Skeletal muscle satellite cell (primary cell): ENCODE data around the gene HSP90B1.
A peak's percentile ranks its signal among the peaks of the same experiment; 100 is the strongest.

ENCODE experiments used
- H3K27me3 ChIP-seq: 2 replicates; pipeline ENCODE4 v1.7.0; 2013; ENCODE audit warnings: low read length; ENCODE audit not compliant: control insufficient read depth, insufficient read depth
- H3K36me3 ChIP-seq: 2 replicates; pipeline ENCODE4 v1.7.0; 2013; ENCODE audit warnings: mild to moderate bottlenecking, control low read depth, low read length; ENCODE audit not compliant: insufficient read depth
- H3K4me1 ChIP-seq: 2 replicates; pipeline ENCODE4 v1.7.0; 2013; ENCODE audit warnings: low read length; ENCODE audit not compliant: control insufficient read depth, insufficient read depth
- H3K4me2 ChIP-seq: 2 replicates; pipeline ENCODE4 v1.7.0; 2013; ENCODE audit warnings: mild to moderate bottlenecking, low read length
- H3K4me3 ChIP-seq: 2 replicates; pipeline ENCODE4 v1.7.0; 2013; ENCODE audit warnings: low read length
- H3K9ac ChIP-seq: 2 replicates; pipeline ENCODE4 v1.7.0; 2013; ENCODE audit warnings: mild to moderate bottlenecking, low read depth, low read length, moderate library complexity
- H3K9me3 ChIP-seq: replicated peaks from 2 replicates; pipeline ENCODE4 v1.7.0; 2013; ENCODE audit warnings: mild to moderate bottlenecking, control low read depth, low read length

Gene HSP90B1

GRCh38 chr12:103908246-103908541 lies 22.0 kb upstream of the HSP90B1 start:
- Histone ChIP-seq H3K4me2 (no peak overlapping the region), H3K36me3 (no peaks in the 10 kb centered on the region), H3K4me1 (peaks cover 13% of the 10 kb centered on the region), H3K9me3 (no peaks in the 10 kb centered on the region), H3K27me3 (no peaks in the 10 kb centered on the region), H3K4me3 (no peak overlapping the region), H3K9ac (no peak overlapping the region)

DNA sequence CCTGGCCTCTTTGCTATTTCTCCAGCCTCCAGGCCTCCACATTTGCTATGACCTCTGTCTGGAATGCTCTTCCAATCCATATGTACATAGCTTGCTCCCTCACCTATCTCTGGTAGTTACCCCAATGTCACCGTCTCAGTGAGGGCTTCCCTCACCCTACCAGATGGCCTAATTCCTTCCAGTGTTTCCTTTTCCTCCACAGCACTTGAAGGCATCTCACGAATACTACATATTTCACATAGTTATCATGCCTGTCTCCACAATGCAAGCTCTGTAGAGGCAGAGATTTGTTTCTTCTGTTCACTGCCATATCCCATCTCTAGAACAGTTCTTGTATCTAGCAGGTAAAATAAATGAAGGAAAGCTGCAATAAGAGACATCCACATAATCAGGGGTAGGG lies 21.3 kb upstream of the HSP90B1 start:
- Histone ChIP-seq H3K27me3 (no peaks in the 10 kb centered on the region), H3K9me3 (no peaks in the 10 kb centered on the region), H3K4me2 (no peak overlapping the region), H3K36me3 (no peaks in the 10 kb centered on the region), H3K4me1 (peaks cover 13% of the 10 kb centered on the region), H3K9ac (no peak overlapping the region), H3K4me3 (no peak overlapping the region)

DNA sequence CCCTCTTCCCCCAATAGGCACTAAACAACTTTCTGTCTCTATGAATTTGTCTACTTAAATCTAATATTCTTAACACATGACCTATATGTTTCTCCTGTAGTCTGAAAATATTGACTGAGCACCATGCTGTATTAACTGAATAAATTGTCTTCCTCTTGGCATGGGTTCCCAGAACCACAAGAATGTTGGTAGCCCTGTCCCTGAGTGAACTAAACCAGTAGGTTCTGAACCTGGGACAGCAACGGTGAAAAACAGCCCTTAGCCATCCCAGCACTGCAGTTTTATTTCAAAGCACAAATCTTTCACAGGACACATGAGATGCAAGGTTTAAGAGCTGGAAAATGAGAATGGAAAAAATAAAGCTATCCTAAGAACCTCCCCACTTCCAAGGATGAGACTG lies 20.4 kb upstream of the HSP90B1 start:
- Histone ChIP-seq H3K9ac (no peak overlapping the region), H3K4me3 (no peak overlapping the region), H3K4me1 (peaks cover 13% of the 10 kb centered on the region), H3K9me3 (no peaks in the 10 kb centered on the region), H3K36me3 (no peaks in the 10 kb centered on the region), H3K4me2 (no peak overlapping the region), H3K27me3 (no peaks in the 10 kb centered on the region)

- Histone ChIP-seq H3K4me2 (no peak overlapping the region), H3K4me1 (peaks cover 13% of the 10 kb centered on the region), H3K9me3 (no peaks in the 10 kb centered on the region), H3K36me3 (no peaks in the 10 kb centered on the region), H3K27me3 (no peaks in the 10 kb centered on the region), H3K9ac (no peak overlapping the region), H3K4me3 (no peak overlapping the region)
Observed at GRCh38 chr12:103912069-103912468, 18.1 kb upstream of the HSP90B1 start.

DNA sequence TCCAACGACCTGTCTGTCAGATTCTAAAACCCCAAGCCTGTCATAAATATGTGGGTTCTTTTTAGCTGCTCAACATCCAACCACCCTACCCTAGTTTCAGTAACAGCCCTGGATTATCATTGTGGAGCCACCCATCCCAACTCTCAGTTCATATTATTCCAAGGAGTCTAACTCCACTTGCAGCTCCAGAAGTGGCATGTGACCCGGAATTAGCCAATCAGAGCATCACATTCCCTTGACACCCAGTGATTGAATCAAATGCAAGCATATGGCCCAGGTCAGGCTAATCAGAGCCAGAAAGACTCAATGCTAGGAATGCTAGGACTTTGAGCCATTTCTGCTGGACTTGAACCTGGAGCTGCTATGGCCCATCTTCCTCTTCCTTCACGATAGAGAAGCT lies 17.1 kb upstream of the HSP90B1 start:
- no peak overlapping the region for H3K9ac ChIP-seq
- no peaks in the 10 kb centered on the region for H3K9me3 ChIP-seq
- no peaks in the 10 kb centered on the region for H3K36me3 ChIP-seq
- no peaks in the 10 kb centered on the region for H3K27me3 ChIP-seq
- no peak overlapping the region for H3K4me2 ChIP-seq
- peaks cover 13% of the 10 kb centered on the region for H3K4me1 ChIP-seq
- H3K4me3 ChIP-seq, result no peak overlapping the region

- Histone ChIP-seq H3K4me1 (no peaks in the 10 kb centered on the region), H3K9ac (no peak overlapping the region), H3K27me3 (no peaks in the 10 kb centered on the region), H3K4me3 (no peak overlapping the region), H3K4me2 (no peak overlapping the region), H3K36me3 (no peaks in the 10 kb centered on the region), H3K9me3 (no peaks in the 10 kb centered on the region)
Observed at GRCh38 chr12:103915306-103915705, 14.9 kb upstream of the HSP90B1 start.

DNA sequence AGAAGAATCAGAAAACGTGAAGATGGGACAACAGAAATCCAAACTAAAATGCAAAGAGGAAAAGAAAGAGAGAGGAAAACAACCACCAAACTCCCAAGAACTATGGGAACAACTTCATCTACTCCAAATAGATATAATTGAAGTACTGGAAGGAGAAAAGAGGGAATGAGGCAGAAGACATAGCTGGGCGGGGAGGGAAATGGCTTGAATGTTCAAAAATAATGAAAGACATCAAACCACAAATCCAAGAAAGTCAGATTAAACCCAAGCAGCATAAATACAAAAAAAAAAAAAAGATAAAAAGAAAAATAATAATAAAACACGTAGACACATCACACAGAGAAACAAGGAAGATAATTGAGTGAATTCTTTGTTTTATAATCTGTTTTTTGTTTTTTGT lies 12.3 kb upstream of the HSP90B1 start:
- Histone ChIP-seq H3K36me3 (no peaks in the 10 kb centered on the region), H3K27me3 (no peaks in the 10 kb centered on the region), H3K9ac (no peak overlapping the region), H3K4me1 (no peaks in the 10 kb centered on the region), H3K9me3 (no peaks in the 10 kb centered on the region), H3K4me2 (no peak overlapping the region), H3K4me3 (no peak overlapping the region)

DNA sequence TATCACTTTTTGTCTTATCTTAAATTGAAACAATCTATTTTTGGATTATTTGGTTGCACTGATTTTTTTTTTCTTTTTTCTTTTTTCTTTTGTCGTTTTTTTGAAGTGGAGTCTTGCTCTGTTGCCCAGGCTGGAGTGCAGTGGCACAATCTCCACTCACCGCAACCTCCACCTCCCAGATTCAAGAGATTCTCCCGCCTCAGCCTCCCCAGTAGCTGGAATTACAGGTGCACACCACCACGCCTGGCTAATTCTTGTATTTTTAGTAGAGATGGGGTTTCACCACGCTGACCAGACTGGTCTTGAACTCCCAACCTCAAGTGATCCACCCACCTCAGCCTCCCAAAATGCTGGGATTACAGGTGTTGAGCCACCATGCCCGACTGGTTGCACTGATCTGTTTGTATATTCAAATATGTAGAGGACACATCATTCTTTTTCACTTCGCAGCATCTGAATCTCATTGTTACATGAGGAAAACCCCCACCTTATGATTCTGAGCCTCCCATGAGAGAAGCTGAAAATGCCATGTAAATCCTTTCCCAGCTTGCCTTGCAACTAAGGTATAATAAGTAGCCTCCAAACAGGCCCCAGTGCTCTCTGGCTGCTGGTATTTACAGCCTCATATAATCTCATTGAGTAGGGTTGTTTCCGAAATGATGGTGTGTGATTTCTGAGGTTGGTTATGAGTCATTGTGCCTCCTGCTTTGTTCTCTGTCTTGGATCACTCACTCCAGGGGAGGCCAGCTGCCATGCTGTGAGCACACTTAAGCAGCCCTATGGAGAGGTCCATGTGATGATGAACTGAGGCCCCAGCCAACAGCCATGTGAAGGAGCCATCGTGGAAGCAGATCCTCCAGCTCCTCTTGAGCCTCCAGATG lies 5.2 kb upstream of the HSP90B1 start:
- Histone ChIP-seq H3K9ac (no peak overlapping the region), H3K4me3 (no peak overlapping the region), H3K27me3 (no peaks in the 10 kb centered on the region), H3K36me3 (no peaks in the 10 kb centered on the region), H3K4me1 (peaks cover 15% of the 10 kb centered on the region), H3K4me2 (no peak overlapping the region), H3K9me3 (no peaks in the 10 kb centered on the region)

DNA sequence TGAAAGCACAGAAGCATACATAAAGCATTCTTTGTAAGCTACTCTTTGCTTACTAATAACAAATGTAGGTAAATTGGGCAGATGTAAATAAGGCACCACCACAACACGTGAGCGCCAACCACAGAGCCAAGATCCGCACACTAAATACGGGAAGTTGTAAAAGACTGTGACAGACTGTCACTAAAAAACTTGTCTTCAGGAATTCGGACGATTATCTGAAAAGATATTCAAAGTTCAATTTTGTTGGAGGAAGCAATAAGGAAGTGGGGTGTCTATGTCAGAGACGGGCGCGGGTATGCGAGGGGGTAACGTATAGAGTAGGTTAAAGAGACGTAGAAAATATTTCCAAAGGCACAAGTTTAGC lies 1.5 kb upstream of the HSP90B1 start:
- peak overlapping the region; percentile 82 for H3K9ac ChIP-seq

GRCh38 chr12:103929046-103929783 lies 995 bp upstream of the HSP90B1 start:
- peaks cover 25% of the 10 kb centered on the region for H3K36me3 ChIP-seq
- H3K9ac ChIP-seq, result peak overlapping the region; percentile 82
- H3K27me3 ChIP-seq, result no peaks in the 10 kb centered on the region
- H3K4me2 ChIP-seq, result peak overlapping the region; percentile 87
- no peaks in the 10 kb centered on the region for H3K9me3 ChIP-seq
- H3K4me3 ChIP-seq, result peak overlapping the region; percentile 71
- peaks cover 32% of the 10 kb centered on the region for H3K4me1 ChIP-seq

More for the DNA sequence above, 1.5 kb upstream of the HSP90B1 start:
- Histone ChIP-seq H3K4me3 (peak overlapping the region; percentile 71), H3K4me1 (peaks cover 30% of the 10 kb centered on the region), H3K4me2 (peak overlapping the region; percentile 87), H3K9me3 (no peaks in the 10 kb centered on the region), H3K27me3 (no peaks in the 10 kb centered on the region), H3K36me3 (peaks cover 19% of the 10 kb centered on the region)

DNA sequence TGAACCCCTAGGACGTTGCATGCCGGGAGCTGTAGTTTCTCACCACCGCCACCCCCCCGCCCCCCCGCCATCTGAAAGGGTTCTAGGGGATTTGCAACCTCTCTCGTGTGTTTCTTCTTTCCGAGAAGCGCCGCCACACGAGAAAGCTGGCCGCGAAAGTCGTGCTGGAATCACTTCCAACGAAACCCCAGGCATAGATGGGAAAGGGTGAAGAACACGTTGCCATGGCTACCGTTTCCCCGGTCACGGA lies 501 bp upstream of the HSP90B1 start:
- H3K9ac ChIP-seq, result peak overlapping the region; percentile 82

More for the DNA sequence above, 501 bp upstream of the HSP90B1 start:
- H3K4me3 ChIP-seq, result peak overlapping the region; percentile 71
- peaks cover 32% of the 10 kb centered on the region for H3K4me1 ChIP-seq
- peak overlapping the region; percentile 87 for H3K4me2 ChIP-seq
- H3K36me3 ChIP-seq, result peaks cover 28% of the 10 kb centered on the region
- H3K9me3 ChIP-seq, result no peaks in the 10 kb centered on the region
- H3K27me3 ChIP-seq, result no peaks in the 10 kb centered on the region
